ENCODE results near the gene LDAH.
A peak's percentile ranks its signal among the peaks of the same experiment; 100 is the strongest.

LDAH gene

DNA sequence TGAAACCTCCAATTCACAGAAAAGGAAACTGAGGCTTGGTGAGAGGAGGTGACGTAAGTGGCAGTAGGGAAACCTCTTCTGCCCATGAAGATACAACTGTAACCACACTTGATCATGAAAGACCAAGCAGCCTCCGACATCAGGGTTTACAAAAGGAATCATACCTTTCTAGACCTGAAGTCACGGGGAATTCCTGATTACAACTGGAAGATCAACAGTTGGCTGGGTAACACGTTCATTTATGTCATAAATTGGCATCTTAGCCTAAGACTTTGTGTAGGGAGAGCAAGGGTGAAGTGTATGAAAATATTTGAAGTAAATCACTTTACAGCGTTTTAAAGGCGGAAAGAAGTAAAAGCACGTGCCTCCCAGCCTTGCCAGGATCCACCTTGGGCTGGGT, 172.9 kb downstream of the LDAH start:
- no peak for DNase-seq

DNA sequence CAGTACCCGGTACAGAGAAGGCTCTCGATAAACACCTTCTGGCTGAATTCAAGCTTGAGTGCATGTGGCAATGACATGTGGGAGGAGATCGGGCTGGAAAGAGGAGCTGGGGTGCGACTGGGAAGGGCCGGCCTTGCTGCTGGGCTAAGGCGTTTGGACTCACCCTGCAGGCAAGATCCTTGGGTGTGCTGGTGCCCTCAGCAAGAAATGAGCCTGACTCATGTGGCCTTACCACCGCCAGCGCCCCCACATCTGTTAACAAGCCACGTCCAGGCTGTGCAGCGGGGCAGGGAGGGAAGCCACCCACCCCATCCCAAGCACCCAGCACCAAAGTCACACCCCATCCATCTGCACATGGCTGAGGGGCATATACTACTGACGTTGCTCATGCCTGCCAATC, 173.3 kb downstream of the LDAH start:
- no peak for DNase-seq

DNA sequence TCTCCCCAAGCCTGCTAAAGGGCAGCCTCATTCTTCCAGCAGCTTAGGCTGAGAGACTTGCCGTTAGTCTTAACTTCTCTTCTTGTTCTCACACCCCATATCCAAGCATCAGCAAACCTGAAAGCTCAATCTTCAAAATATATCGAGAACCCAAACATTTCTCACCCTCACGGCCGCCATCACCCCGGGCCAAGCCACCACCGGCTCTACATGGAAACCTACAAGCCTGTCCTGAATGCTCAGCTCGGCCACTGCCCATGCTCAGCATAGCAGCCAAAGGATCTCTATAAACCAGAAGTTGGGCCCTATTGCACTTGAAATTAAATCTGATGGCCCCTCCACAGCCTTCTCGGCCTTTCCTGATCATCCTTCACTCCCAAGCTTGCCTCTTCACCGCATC, 174.1 kb downstream of the LDAH start:
- DNase-seq = no peak

DNA sequence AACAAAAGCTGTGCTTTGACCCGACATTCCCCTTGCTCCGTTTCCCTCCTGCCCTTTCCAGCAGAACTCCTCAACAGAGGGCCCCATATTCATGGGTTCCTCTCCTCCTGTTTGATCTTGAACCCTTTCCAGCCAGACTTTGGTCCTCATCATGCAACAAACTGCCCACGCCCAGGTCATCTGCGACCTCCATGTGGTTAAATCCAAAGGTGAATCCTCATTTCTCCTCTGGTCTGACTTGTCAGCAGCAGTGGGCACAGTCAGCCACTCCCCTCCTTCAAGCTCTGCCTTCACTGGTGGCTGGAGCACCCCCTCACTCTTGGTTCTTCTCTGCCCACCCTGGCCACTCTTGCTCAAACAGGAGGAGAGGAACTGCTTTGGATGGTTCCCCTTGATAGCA, 174.7 kb downstream of the LDAH start:
- no peak for DNase-seq

DNA sequence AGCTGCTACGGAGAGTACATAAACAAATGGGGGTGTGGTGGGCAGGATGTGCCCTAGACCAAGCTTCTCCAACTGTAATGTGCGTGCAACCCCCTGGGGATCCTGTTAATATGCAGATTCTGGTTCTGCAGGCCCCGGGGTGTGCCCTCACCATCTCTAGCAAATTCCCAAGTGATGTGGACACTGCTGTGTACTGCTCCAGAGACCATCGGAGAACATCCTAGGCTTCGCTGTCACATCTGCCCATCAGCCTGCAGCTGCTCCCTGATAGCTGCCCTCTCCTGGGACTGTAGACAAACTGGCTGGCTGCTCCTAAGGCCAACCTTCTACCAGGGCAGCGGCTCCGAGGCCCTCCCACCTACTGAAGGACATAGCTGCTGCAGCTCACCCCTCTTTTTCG, 175.2 kb downstream of the LDAH start:
- DNase-seq = no peak

DNA sequence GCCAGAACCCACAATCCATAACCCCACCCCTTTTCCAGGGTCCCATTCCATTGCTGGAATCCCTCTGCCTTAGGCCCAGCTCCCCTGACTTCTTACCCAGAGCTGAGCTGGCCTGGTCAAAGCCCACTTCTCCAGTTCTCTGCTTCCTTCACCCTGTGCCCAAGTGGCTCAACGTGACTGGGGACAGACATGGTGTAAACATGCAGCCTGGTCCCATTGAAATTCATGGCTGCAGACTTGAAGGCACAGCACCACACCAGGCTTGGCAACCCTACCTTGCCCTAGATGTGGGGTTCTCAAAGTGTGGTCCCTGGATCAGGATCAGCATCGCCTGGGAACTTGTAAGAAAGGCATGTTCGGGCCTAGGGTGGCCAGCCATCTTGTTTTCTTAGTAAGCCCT, 175.7 kb downstream of the LDAH start:
- DNase-seq = no peak

DNA sequence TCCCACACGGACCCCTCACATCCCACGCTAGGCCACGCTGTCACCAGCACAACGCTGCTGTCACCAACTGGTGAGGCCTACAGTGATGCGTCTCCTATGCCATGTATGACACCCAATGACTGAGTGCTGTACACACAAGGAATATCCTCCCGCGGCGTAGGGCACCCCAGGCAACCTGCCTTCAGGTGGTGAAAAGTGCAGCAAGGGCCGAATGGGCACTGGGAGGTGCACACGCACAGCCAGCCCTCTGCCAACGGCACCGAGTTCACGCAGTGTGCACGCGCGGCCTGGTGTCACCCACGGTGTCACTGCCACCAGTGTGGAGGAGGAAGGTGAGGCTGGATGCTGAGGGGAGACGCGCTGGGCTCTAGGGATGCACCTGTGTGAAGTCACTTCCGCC, 176.5 kb downstream of the LDAH start:
- DNase-seq = no peak

DNA sequence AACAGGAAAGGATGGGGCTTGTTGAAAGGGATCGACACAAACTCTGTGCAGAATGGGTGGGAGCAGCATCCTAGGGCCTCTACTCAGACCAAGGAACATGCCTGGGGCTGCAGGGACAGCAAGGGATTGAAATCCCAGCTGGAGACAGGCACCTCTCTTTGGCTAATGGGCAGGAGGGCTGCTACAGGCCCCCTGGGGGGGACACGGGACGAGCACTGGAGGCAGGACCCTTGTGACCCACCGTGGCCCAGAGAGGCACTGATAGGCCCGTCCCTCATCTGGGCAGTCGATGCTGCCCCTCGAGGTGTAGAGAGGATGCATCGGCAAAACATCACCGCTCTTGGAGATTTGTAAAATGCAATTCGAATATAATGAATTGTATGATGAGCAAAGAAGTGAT, 177.1 kb downstream of the LDAH start:
- DNase-seq = no peak

DNA sequence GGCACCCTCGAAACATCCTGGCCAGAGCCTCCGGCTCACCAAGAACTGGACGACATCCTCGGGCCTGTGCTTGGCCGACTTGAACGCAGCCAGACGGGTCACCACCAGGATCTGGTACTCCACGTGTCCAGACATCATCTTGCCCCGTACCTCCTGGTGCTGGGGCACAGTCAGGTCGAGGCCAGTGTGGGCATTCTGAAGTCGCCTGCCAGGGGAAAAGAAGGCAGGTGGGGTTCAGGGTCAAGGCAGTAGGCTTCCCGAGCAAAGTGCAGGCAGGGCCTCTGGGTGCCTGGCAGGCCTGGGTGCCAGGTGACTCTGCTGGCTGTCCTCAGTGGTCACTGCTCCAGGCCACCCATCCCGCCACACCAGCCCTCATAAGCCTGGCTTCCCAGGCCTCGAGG, 177.6 kb downstream of the LDAH start:
- no peak for DNase-seq

DNA sequence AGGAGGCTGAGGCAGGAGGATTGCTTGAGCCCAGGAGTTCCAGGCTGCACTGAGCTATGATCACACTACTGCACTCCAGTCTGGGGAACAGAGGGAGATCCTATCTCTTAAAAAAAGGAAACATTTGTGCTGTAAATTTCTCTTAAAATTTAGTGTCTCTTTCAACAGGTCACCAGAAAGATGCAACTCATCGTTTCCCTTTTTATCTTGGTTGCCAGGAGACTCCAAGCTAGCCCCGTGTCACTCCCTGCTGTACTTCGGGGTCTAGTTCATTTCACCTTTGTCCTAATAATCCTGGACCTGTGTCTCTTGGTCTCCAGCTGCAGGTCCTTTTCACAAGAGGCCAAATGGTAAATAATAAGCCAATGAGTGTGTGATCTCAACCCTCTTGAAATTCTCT, 179.1 kb downstream of the LDAH start:
- DNase-seq = no peak

DNA sequence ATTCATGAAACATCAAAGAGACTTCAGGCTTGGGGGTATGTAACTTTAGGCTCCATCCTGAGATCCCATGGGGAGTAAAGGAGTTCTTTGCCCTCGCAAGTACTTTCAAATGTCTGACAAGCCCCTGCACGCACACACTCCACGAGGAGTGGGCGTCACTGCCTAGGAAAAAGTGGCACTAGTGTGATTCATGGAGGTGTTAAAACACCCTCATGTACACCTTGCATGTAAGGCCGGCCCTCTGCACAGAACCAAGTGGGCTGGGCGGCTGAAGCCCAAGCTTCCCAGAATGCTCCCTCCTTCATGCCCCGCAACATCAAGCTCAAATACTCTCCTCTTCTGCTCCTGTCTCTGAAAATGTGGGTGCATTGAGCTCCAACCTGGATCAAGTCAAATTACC, 179.8 kb downstream of the LDAH start:
- DNase-seq = no peak

DNA sequence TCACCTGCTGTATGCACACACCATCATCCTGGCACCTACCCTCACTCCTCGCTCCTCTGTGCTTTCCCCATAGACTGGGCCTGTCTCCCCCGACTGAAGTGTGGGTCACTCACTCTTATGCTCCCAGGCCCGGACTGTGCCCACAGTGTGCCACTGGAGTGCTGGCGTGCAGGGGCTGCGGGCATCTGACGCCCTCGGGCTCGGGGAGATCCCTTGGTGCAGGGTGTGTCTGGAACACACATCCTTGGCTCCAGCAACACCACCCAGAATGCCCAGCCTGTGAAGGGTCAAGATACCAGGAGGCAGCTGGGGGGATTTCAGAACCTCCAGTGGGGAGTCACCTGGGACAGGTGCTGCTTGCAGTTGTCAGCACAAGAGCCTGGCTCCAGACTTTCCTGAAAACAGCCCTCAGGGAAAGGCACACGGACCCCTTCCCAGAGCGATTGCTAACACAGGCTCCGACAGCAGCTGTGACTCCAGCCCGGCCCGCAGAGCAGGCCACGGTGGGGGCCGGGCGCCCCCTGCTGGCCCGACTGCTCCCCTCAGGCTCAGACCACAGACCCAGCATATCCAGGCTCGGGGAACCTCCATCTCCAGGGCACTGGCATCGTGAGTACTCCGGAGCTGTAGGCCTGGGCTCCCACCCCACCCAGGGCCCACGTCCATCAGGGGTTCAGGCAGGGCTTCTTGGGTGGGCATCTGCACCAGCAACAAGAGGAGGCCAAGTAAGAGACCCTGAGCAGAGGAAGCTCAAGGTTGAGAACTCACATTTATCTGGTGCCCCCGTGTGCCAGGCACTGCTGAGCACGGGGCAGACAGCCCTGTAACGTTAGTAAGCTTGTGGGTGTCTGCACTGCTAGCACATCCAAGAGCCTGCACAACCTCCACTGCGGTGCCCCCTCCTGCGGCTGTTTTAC, 180.6 kb downstream of the LDAH start:
- DNase-seq = peak; percentile 60

DNA sequence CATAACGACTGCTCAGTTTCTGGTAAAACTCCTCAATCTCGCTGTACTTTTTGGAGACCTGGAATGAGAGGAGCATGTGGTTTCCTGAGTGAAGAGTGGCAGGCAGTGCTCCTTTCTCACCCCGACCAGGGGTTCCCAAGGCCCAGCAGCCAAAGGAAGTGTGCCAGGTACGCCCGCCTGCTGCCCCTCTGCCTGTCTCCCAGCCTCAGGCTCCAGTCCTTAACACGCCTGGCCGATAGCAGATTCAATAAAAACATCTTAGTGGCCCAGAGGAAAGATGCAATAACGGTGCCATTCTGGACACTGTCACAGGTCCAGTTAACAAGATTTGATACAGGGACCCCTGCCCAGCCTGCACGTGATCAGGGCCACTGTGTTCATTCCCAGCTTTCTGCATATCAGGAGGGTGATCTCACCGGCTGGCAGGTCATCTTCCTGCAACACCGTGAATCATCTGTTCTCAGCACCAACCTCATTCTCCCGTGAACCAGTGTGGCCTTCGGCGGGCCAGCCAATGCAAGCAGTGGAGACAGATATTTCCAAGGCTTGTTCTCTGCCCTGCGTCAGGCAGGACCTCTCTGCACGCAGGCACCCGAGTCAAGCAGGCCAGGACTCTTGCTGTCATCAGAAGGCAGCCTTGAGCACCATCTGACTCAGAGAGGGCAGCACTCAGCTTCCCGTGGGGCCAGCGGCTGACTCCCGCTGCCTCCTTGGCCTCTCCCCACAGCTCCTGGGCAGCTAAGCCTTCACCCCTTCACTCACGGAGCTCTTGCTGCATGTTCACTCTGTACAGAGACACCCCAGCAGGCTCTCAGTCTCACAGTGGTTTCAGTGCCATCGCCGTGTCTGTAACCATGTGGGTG, 181.5 kb downstream of the LDAH start:
- DNase-seq = no peak

DNA sequence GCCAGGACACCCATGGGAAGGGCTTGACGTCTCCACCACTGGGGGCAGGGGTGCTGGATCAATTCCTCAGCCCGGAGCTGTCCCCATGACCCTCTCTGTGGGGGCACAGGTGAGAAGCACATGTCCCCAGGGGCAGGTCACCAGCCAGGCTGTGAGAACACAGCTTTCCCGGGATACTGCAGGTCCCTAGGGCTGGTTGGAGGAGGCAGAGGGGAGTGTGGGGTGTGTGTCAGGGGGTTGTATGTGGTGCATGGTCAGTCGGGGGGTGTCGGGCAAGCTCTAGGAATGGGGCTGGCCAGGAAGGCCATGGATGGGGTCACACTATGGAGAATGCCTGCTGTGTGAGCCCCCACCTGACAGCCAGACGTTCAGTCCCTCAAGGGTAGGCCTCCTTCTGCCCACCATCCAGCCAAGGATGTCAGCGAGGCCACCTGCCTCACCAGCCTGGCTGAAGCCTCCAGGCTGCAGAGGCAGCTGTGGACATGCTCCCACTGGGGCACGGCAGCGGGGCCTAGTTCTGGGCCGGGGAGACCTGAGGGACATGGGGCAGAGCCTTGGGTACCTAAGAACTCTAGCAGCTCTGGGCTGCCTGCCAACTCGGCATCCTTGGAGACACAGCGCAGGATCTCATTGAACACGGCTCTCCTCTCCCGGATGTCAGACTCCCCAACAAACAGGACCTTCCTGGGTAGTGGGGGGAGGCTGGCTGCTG, 182.3 kb downstream of the LDAH start:
- DNase-seq = no peak

DNA sequence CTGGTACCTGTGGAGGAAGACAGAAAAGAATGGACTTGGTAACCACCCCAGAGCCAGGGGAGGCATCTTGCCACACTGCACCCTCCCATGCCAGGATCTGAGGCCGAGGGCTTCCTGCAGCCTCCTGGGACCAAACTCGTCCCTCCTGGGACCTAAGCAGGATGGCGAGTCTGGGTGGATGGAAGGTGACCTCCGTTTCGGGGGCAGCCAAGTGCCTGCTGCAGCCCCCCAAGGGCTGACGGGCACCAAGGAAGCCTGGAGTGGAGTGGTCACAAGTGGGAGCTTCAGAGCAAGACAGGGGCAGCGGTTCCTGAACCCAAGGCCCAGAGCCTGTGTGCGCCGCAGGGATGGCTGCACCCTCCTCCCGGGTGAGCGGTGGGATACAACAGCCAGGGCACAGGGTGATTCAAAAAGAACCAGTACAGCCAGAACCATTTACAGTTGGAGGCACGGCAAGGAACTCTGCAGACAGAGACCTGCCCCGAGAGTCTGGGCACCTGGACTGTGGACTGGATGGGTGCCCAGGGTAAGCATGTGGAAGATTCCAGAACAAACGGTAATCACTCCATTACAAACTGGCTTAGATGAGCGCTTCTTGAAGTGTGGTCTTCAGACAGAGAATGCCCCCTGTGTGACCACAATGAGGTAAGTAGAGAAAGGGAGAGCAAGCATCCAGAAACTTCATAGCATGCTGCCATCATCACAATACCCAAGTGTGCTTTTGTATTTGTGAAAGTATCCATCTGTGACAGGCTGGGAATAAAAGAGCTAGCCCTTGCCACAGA, 184.1 kb downstream of the LDAH start:
- DNase-seq = no peak

DNA sequence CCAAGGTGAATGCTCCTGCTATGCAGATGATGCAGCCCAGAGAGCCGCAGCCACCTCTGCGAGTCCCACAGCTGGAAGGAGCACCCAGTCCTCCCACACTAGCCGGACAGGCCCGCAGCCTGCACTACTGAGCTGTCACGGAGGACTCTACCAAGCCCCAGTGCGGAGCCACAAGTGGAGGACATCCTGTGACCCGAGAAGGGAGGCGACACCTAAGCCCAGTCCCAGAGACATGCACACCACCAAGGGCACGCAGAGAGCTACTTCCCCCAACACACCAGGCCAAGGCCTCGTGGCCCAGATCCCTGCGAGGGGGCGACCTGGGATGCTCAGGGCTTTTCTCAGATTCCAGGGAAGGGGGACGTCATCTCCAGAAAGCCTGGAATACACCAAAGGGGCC, 184.9 kb downstream of the LDAH start:
- no peak for DNase-seq

DNA sequence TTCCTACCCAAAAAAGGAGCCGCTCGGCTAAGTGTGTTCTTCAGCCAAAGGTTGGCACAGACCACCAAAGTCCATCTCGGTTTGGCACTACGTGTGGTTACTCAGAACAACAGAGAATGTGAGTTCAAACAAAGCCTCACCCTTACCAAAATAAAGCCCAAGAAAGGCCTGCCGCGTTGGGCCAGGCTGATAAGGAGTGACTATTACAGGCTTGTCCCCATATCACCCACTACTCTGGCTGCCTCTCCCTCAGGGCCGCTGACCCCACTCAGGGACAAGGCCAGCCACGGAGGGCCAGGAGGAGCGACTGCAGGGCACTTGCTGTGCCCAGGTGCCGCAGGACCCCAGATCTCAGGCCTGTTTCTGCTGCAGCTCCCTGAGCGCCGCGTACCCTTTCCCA, 185.8 kb downstream of the LDAH start:
- no peak for DNase-seq

DNA sequence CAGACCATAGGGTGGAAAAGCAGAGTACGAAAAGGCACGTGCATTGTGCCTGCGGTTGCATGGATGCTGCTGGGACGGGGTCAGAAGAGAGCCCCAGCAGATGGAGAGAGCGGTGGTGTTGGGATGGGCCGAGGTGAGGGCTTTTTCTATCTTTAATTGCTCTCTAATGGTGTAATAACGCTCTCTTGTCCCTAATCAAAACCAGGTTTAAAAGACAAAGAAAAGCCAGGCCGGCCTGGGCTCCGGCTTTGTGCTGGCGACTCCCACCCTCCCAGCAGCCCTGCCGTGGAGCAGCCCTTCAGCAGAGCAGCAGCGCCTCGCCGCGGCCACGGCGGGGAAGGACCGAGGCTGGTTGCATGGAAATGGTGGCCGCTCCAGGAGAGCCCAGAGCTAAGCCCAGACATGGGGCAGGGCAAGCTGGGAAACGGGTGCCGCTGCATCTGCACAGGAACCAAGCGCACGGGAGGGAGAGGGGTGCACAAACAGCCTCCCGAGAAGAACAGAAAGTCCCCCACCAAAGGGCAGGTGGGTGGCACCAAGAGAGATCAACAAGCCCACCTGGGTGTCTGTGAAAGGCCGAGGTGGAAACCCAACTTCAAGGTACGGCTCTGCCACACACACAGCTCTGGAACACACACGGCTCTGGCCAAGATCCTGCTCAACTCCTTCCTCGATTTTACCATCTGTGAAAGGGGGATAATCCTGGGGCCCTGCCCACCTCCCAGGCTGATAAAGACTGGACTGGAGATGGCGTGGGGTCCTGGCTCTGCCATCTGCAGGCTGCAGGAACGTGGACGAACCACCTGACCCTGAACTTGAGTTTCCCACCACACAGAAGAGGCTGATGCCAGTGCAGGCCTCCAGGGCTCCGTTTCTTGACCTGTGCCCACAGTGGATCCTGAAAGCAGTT, 187.0 kb downstream of the LDAH start:
- peak; percentile 51 for DNase-seq

DNA sequence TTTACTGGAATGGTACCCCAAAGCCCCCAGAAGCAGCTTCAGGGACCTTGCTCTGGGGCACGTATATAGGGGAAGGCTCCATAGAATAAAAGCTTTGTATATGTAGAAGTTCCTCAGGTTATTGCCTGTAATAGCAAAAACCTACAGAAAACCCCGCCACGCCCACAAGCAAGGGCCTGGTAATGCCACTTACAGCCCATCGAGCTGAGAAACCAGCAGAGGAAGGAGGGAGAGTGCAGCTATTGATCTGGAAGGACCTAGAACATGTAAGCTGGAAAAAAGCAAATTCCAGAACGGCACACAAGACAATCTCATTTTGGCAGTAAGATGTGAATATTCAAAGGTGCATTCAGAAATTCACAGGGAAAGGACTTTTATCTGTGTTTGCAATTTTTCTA, 187.8 kb downstream of the LDAH start:
- DNase-seq = no peak

DNA sequence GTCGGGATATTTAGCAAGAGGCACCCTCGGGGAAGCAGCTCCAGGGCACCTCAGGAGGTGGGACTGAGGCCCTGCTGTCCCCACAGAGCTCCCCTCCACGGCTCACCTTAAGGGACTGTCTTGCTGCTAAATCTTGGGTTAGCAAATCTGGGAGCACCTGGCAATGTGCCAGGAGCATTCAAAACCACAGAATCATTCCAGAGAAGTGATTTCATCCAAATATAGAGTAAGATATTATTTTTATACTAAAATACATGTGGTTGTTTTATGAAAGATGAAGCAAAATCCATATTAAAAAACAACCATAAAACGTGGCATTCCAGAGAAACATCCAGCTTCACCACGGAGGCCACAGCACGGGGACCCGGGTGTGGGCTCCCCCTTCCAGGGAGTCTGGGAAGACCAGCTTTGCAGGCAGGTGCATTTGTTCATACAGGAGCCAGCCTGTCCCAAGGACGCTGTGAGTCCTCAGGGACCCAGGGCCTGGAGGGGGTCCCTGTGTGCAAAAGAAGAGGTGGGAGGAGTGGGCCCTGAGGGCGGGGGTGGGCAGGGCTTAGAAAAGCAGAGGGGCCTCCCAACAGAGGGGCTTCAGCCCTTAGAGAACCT, 188.3 kb downstream of the LDAH start:
- no peak for DNase-seq

All from hematopoietic multipotent progenitor cell treated with erythropoietin and hydrocortisone succinate and interleukin-3 and kit ligand, for 8 days (in vitro differentiated cells).